Epithelial cell of prostate (primary cell): ENCODE data around the gene DCLRE1C.
A peak's percentile ranks its signal among the peaks of the same experiment; 100 is the strongest.
"Not testable (repeated sequence)": the region's sequence is repeated elsewhere in the genome, so short reads cannot be mapped to it uniquely, and the experiment has no call there.

Experiments
- DNase-seq: peaks from one replicate; pipeline ENCODE4 v3.0.0-alpha.2; 2011; ENCODE audit warnings: low read depth, low spot score
- H3K27ac ChIP-seq: fragments of 450-650 bp; 2 replicates; pipeline ENCODE4 v1.5.1; 2017; ENCODE audit warnings: mild to moderate bottlenecking

The DCLRE1C gene

DNA sequence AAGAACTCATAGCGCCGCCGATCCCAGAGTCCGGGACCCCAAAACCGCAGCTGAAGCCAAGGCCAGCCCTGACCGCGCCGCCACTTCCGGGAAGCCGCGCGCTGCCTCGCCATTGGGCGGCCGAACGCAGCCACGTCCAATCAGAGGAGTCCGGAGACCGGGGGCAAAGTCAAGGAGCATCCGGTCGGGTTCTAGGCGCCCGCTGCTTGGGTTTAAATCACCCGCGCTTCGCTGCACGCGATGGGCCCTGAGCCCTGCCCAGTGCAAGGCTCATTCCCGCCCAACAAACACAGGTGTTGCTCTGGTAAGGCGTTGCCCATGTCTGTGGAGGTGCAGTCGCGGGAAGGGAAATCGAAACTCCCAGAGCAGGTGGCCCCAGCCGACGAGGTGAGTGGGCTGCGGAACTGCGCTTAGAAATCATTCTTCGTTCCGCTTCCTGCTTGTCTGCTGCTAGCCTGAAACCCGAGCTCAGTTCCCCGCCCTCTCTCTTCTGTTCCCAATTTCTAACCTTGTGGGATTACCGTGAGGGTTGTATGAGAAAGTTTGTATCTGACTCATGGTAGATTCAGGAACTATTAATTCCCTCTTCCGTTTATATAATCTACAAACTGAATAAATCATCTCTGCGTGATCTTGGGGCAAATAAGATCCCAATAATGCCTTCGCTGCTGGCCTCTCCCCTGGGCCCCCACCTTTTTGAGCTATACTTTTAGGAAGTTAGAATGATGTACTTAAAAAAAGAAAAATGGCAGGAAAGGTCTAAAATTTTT is at the start of gene DCLRE1C:
DCLRE1C (minus strand) TSS at position 96 of the 770 bp plus-strand sequence; CDS start at position 10, 86 bp downstream.
- peak; percentile 91 for DNase-seq

DNA sequence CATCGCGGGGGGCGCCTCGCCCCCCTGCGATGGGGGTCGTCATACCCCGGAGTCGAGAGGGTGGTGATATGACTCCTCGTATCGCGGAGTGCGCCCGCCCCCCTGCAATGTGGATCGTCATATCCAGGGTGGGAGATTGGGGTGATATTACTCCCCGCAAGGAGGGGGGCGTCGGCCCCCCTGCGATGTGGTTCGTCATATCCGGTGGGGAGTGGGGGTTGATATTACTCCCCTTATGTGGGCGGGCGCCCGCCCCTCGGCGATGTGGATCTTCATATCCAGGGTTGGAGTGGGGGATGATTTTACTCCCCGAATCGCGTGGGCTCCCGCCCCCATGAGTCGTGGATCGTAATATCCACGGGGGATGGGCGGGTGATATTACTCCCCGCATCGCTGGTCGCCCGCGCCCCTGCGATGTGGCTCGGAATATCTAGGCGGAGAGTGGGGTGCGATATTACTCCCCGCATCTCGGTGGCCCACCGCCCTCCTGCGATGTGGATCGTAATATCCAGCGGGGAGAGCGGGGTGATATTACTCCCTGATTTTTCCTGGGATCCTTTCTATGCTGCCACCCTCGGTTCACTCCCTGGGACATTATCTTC is 42.2 kb upstream of the DCLRE1C start:
- H3K27ac ChIP-seq: no peak overlapping the region
- no peak for DNase-seq

More for the DNA sequence above, at the start of gene DCLRE1C:
- H3K27ac ChIP-seq: peak within 1 kb of the TSS; percentile 88

DNA sequence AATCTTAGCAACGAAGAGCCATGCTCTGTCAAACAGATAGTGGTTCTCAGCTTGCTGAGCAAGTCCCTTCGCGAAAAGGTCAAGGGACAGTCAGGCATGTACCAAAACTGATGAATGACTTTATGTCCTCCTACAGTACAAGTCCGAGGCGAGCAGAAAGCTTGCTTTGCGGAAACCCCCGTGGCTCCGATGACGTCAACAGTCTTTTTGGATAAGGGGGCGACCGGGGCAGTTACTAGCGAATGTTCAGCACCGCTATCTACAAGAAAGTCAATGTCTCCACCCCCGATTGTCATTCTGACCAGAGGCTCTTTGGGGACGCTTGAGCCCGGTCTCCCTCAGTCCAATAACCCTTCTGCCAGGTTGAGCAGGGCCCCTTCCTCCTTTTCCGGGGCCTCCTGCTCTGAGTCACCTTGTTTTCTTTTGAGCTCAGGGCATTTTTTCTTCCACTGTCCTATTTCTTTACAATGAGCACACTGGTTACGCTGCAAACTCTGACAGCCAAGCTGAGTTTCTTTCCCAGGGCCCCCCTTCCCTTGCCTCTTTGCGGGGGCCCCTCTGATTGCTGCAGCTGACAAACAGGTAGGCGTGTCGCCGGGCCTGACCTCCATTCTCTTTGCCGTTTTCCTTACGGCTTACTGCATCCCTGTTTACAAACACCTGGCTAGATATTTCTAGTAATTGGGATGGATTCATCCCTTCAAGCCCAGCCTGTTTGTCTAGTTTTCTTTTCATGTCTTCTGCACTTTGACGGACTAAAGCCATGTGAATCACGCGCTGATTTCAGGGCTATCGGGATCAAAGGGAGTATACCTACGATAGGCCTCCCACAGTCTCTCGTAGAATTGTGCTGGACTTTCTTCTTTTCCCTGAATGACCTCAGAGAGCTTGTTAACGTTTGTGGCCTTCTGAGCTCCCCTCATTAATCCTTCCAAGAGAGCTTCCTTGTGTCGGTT is 39.9 kb upstream of the DCLRE1C start:
- DNase-seq, H3K27ac ChIP-seq: not testable (repeated sequence)

DNA sequence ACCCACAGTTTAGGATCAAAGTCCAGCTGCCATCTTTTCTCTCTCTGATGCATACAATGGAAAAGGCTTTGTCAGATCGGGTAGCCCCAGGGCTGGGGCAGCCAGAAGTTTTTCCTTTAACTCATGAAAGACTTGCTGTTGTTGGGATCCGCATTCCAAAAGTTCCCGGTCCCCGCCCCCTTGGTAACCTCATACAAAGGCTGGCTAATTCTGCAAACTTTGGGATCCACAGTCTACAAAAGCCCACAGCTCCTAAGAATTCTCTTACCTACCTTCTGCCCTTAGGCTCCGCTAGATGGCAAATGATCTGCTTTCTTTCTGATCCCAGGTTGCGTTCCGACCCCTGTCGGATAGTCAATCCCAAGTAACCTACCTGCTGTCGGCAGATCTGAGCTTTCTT is 38.4 kb upstream of the DCLRE1C start:
- H3K27ac ChIP-seq, DNase-seq: not testable (repeated sequence)

DNA sequence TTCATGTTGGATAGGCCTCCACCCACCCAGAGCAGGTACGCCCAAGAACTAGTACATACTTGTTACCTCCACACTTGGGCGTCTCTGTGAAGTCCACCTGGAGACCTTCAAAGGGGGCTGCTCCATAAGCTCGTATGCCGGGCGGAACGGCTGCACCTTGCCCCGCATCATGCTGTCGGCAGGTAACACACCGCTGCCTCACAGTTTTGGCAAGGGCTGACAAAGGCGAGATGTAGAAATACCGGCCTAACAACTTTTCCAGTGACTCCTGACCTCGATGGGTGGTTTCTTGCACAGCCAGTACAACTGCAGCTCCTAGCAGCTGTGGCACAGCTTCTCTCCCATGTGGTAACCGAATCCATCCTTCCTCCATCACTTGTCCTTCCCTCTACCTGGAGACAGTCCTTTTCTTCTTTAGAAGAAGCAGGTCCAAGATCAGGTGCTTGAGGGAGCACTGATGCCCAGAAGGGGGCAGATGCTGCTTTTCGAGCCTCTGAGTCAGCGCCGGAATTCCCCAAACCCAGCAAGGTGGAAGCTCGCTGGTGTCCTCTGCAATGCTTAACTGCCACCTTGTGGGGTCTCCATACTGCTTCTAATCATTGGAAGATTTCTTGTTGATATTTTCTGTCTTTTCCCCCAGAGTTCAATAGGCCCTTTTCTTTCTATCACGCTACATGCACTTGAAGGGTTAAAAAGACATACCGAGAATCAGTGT is 37.3 kb upstream of the DCLRE1C start:
- peak; percentile 14 for DNase-seq

DNA sequence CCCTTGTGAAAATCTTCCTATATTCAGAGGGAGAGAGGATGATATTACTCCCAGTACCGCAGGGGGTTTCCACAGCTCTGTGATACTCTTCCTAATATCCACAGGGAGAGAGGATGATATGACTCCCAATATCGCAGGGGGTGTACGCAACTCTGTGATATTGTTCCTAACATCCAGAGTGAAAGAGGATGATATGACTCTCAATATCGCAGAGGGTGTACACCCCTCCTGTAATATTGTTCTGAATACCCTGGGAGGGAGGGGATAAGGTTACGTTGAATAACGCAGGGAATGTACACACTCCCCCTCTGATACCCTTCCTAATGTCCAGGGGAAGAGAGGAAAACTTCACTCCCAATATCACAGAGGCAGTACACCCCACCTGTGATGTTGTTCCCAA is 35.7 kb upstream of the DCLRE1C start:
- DNase-seq, H3K27ac ChIP-seq: not testable (repeated sequence)

More for the DNA sequence above, 37.3 kb upstream of the DCLRE1C start:
- not testable (repeated sequence) for H3K27ac ChIP-seq

DNA sequence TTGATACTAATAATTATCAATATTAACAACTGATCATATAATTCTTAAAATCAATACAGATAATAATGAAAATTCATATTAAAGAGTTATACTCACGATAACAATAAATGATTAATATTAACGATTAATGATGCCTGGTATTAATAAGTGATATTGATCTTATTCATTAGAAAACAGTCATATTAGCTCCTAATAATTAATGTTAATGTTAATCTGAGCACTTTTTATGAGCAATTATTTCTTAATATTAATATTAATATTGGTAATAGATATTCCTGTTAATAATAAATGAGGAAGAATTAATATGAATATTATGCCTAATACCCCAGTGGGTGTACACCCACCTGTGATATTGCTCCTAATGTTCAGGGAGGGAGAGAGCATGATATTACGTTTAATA is 28.8 kb upstream of the DCLRE1C start:
- no peak for DNase-seq
- no peak overlapping the region for H3K27ac ChIP-seq

DNA sequence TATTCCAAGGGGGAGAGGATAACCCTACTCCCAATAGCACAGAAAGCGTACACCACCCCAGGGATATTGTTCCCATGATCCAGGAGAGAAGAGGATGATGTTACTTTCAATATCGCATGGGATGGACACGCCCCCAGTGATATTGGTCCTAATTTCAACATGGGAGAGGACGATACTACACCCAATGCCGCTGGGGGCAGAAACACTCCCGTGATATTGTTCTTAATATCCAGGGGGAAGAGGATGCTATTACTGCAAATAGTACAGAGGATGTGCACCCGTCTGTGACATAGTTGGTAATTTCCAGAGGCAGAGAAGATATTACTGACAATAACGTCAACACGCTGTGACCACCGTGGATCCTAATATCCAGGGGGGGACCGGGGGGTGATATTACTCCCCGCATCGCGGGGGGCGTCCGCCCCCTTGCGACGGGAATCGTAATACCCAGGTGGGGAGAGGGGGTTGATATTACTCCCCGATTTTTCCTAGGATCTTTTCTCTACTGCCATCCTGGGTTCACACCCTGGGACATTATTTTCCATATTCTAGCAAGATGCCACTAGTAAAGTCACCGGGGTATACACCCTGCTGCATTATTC is 21.9 kb upstream of the DCLRE1C start:
- no peak for DNase-seq
- no peak overlapping the region for H3K27ac ChIP-seq

DNA sequence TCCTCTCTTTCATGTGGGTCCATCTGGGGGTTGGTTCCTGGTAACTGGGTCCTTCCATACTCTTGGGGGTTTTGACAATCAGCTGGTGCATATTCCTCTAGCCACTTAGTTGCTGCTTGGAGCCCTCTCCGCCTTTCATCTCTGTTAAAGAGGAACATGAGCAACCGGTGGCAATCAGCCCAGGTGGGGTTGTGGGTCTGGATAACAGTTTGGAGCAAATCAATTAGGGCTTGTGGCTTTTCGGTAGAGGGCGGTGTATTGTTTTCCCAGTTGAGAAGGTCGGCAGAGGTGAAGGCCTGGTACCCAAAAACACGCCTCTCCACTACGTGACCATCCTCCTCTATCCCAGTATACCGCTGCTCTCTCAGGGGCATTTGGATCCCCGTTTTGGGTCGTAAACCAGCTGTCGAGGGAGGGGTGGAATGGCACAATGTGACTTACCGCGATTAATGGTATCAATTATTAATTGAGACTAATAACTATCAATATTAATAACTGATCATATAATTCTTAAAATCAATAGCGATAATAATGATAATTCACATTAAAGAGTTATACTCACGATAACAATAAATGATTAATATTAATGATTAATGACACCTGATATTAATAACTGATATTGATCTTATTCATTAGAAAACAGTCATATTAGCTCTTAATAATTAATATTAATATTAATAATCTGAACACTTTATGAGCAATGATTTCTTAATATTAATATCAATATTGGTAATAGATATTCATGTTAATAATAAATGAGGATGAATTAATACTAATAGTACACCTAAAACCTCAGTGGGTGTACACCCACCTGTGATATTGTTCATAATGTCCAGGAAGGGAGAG is 20.5 kb upstream of the DCLRE1C start:
- DNase-seq, H3K27ac ChIP-seq: not testable (repeated sequence)

DNA sequence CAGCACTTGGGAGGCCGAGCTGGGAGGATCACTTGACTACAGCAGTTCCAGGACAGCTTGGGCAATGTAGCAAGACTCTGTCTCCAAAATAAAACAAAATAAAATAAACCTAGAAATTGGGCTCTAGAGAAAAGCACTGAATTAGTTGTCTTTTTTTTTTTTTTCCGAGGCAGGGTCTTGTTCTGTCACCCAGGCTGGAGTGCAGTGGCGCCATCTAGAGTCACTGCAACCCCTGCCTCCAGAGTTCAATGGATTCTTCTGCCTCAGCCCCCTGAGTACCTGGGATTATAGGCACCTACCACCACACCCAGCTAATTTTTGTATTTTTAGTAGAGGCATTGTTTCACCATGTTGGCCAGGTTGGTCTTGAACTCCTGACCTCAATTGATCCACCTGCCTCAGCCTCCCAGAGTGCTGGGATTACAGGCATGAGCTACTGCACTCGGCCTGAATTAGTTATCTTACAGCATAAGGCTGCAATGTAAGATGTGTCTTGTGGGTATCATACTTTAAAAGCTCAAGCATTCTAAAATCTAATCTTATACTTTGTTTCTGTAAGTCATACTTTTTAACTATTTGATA is 18.1 kb upstream of the DCLRE1C start:
- no peak overlapping the region for H3K27ac ChIP-seq
- DNase-seq: no peak

DNA sequence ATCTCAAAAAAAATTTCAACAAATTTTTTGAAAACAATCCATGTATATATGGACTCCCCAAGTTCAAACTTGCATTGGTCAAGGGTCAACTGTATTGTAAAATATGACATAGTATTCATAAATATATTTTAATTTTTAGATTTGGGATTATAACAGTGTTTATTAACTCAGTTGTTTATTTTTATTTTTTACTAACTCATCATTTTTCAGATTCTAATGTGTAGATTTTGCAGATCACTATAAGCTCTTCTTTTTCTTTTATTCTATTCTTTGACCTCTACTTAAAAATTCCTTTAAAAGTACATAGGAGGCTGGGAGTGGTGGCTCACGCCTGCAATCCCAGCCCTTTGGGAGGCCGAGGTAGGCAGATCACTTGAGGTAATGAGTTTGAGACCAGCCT is 14.0 kb upstream of the DCLRE1C start:
- no peak for DNase-seq
- H3K27ac ChIP-seq: no peak overlapping the region

DNA sequence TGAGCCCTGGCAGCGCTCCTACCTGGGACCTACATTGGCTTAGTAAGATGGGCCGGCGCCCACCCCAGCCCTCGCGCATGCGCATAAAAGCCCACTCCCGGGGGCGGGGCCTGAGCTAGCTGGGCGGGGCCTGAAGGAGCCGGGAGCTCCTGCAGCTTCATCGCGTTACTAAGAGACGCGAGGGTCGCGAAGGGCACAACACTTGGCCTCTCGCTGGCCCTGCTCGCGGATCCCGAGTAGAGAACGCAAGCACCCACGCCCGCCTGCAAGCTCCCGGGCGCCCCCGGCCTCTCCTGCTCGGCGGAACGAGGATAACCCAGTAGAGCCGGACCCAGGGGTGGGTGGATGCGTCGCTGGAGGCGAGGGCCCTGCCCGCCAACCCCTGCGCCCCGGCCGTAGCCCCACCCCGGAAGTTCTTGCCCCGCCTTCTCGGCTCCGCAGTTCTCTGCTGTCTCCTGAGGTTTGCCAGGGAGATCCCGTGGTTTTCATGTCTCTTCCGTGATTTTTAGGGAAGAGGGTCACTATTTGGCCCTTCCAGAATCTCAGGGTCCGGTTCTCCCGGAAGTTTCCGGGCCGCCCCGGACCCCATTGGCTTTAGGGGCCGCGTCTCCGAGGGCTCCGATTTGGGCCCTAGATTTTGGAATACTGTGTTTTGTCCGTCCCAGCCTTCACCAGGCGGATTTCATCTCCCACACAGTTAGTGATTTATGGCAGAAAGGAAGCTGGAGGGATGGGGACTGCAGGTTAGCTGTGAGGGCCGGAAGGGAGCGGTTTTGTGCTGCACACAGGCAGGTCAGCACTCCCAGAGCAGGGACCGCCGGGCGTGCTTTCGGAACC is 5.5 kb upstream of the DCLRE1C start, which contains the start of gene MEIG1:
MEIG1 (plus strand) TSS at position 168 of the 837 bp plus-strand sequence. CDS start 7,081 bp downstream, outside the sequence.
- DNase-seq: peak; percentile 58
- H3K27ac ChIP-seq: peak within 1 kb of the TSS; percentile 98

DNA sequence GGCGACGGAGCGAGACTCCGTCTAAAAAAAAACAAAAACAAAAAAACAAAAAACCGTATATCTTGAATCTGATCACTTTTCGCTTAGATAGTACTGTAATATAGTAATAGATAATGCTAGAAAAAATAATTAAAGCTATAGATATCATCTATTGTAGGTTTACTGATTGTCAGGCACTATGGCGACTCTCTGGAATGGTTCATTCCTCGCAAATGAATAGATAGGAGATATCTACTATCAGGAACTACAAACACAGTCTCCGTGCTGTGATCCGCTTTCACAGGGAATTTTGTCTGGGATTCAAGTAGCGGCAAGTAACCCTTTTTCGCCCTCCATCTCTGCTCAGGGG is 5.0 kb upstream of the DCLRE1C start:
- no peak for DNase-seq
- H3K27ac ChIP-seq: peak overlapping the region; percentile 98

DNA sequence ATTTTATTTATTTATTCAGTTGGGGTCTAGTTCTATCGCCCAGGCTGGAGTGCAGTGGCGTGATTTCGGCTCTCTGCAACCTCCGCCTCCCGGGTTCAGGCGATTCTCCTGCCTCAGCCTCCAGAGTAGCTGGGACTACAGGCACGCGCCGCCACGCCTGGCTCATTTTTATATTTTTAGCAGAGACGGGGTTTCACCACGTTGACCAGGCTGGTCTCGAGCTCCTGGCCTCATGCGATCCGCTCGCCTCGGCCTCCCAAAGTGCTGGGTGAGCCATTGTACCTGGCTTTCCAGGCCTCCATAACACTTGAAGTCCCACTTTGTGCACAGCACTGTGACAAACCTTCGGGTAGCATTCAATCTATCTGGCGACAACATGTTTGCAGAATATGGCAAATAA is 1.0 kb upstream of the DCLRE1C start:
- no peak for DNase-seq
- H3K27ac ChIP-seq: peak overlapping the region; percentile 88

DNA sequence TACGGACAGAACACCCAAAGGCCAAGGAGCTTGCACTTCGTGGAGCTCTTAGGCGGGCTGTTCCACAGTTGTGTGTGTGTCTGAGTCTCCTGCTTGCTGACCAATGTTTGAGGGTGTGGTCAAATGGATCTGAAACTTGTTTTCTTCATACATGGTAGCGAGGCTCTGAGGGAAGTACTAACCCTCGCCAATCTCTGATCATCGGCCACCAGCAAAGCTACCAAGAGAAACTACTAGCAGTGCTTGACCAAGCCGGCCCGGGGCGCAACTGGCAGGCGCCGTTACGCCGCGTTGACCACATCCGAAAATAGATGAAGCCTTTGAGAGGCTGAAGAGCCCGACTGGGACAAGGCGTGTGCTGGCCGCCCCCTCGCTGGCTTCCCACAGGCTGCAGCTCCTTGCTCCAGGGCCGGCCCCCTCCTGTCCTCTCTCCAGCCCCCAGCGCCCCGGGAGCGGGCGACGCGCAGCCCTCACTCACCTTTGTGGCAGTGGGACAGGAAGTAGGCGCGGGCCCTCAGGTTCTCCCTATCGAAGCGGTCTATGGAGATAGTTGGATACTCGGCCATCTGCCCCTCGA is 384 bp downstream of the DCLRE1C start:
- DNase-seq: no peak
- H3K27ac ChIP-seq: peak overlapping the region; percentile 88

DNA sequence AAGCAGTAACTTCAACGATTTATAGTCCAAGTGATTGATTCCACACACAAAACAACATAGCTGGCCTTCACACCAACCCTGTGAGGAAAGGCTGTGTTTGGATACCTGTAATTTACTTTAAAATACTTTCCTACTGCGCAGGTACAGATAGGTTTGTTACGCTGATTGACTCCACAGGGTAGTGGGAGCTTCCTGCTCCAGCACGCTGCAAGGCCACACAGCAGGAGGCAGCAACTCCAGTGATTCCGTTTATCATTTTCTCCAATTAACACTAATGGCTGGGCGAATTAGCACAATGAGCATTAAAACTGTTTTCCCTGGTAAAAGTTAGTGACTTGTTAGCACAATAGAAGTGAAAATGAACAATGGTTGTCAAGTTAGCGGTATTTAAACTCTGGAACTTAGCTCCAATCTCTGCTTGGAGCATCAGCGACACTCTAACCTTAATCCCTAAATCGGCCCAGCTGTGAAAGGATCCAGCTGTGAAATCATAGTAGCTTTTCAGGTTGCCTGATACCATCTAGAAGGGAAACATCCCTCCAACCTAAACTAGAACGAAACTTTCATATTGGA is 959 bp downstream of the DCLRE1C start:
- peak overlapping the region; percentile 88 for H3K27ac ChIP-seq
- DNase-seq: no peak

DNA sequence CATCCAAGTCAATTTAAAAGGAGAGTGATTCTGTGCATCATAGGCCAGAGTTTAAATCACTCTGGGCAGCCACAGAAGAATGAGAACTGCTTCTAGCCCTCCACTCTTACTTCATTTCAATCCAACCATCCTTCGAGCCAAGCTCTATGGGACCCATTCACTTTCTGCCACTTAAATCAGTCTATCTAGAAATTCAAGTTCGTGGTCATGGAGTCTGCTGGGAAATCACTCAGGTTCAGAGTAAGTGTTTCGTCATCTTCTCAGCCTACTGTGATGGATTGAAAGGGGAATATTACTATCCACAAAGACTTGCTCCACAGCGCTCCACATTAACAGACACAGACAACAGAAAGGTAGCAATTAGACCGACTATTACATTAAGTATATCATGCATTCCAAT is 4.6 kb downstream of the DCLRE1C start:
- H3K27ac ChIP-seq: no peak overlapping the region
- DNase-seq: no peak
